Renal cortex interstitium (tissue), 11 donors: ENCODE data around the gene MGAT5B. TPM values are rescaled to one million over a fixed set of nuclear protein-coding genes. Genes with fewer than 3 reads are reported as not detected.
A peak's percentile ranks its signal among the peaks of the same experiment; 100 is the strongest.

Source experiments
- DNase-seq, 11 donors: peaks; one replicate each; pipeline ENCODE4 v3.0.0-alpha.2; 2013; ENCODE audit warnings: low read depth in 9 of 11, low spot score in 4 of 11; ENCODE audit errors: extremely low read depth in 1 of 11
- polyA plus RNA-seq, 3 donors: library from polyadenylated mRNA; unstranded; fragments of 120-200 nt; gene quantifications; one replicate each; pipeline ENCODE4 v1.2.1, GENCODE V29; 2013; ENCODE audit not compliant: insufficient read length in 3 of 3

MGAT5B gene
- polyA plus RNA-seq, 3 donors, result 1.5 to 2.4 (median 1.6) TPM

DNA sequence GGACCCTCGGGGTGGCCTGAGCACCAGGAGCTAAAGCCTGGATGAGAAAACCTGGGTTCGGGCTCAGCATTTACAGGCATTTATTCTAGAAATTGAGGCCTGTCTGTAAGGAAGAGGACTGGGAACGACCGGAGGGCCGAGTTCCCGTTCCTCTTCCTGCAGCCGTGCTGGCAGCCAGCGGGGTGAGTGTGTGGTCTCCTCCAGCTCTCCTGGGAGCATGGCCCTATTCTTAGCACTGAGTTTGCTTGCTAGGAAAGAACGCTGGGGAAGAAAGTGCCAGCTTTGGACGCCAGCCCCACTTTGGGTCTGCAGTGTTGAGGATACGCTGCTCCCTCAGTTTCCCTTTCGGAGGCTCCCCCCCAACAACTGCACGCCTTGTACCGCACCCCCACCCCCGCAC, 49.6 kb downstream of the MGAT5B start:
- no peak for DNase-seq

- no peak for DNase-seq
Measured at GRCh38 chr17:76918811-76919210, 50.6 kb downstream of the MGAT5B start.

DNA sequence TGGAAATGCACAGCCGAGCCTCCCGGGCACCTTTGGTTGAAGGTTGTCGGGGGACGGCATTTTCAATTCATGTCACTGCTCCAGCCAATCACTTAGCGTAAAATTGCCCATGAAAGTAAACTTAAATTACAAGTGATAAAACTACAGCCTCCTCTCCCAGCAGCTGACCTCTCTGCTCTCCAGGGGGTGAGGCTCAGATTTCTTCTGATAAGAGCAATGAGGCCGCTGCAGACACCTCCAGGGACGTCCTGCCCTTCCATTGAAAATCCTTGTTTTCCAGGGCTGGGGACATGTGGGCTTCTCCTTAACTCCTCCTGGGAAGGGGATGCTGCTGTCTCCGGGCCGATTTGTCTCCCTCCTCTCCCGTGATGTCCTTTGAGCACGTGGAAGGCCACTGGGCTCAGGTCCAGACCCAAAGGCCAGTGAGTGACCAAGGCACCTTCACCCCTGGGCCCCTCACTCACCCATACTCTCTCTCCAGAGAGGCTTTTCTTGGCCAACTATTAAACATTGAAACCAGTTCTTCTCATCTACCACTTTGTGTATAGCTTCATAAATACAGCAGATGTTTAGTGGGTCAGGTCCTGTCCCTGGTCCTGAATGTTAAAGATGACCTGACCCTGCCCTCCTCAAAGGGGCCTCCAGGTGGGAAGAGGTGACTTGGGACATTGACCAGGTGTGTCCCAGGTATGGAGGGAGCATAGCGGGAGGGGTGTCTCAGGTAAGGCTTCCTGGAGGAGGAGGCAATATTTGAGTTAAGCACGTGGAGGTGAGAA, 52.3 kb downstream of the MGAT5B start:
- no peak for DNase-seq

DNA sequence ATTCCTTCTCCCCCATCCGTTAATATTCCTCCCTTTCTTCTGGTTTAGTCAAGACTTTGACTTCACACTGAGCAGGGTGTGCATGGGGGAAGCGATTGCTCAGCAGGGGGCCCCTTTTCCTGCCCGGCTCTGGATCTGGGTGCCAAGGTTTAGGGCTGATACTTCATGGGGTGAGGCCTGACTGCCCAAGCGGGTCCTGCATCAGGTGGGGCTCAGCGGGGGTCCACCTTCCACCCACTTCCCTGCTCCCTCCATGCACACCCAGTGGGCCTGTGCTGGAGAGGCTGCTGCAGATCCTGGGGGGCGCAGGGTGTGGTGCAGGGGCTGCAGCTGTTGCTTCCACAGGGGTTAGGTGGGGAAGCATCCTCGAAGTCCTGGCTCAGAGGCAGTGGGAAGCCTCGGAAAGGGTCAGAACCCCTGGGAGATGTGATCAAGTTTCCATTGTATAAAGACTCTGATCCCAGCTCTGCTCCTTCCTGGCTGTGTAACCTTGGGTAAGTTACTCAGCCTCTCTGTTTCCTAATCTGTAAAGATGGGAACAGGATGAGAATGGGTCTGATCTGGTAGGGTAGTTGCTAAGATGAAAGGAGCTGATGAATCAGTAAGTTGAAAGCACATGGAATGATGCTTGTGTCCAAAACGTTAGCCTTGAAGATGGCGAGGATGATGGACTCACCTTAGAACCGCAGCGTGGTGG, 53.3 kb downstream of the MGAT5B start:
- no peak for DNase-seq

GRCh38 chr17:76922084-76922483, 53.9 kb downstream of the MGAT5B start:
- DNase-seq, result no peak

DNA sequence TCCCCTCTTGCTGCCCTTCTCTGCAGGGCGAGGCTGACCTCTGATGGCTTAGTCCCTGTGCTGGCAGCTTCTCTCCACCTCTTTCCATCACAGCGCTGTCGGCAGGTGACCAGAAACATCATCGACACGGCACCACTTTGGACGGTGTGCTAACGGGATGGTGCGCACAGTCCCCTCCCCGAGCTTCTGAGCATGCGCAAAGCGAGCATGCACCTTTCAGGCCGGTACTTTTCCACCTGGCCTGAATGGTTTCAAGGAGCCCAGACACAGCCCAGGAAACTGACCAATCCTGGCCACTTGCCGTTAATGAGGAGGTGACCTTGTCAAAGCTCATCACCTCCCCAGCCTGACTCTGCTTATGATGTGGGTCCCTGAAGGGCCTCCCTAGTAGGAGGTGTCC, 54.8 kb downstream of the MGAT5B start:
- DNase-seq, result no peak

GRCh38 chr17:76923491-76923890, 55.3 kb downstream of the MGAT5B start:
- DNase-seq, result no peak

DNA sequence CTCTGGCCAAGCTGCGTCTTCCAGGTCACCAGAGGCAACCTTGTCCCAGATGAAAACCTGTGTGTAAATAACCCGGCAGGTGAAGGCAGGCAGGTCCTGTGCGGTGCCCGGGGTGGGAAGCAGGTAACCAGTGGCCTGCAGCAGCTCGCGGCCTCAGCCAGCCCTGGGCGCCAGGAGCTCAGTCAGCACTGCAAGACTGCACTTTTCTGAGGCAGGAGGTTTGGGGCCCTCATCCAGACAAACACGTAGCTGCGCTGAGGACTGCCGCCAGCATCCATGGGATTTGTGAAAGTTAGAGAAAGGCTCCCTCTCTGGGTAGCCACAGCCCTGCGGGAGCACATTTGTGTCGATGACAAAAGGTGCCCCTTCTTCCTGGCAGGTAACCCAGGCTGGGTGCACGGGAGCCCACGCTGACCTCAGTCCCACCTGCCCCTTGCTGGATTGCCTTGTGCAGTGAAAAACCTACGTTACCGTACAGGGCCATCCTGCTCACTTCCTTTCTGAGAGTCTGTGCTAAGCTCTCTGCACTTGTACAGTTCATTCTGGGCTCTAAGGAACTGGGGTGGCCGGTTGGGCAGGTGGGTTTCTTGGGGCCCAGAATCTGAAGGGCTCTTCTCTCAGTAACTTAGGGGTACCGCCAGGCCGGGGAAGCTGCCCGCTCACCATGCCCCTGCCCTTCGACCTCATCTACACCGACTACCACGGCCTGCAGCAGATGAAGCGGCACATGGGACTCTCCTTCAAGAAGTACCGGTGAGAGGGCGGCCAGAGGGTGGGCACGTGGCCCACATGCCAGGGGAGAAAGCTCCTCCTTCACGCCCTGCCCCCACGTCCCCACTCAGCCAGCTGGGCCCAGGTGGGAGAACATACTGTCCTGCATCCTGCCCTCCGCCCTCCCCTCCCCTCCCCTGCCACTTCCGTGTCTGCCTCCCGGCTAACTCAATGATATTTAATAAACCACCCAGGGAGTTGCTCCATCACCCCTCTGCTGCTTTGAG, 56.4 kb downstream of the MGAT5B start:
- no peak for DNase-seq

DNA sequence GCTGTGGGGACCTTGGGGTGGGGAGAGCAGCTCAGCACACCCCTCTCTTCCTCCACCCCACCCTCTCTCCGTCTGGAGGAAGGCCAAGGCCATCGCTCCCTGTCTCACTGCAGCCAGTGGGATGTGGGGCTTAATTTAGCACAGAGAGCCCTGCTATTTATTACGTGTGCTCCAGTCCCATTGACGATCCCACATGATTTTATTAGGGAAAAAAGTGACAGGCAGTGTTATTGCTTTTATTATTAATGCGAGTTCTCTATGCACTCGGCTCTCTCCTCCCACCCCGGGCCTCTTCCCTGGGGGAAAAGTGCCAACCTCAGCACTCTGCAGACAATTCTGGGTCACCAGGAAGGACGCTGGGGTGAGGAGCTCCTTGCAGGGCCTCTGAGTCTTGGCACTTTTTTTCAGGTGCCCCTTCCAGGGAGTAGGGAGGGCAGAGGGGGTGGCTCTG, 57.3 kb downstream of the MGAT5B start:
- peak in 3 of 11 donors; percentile 24 to 32 (median 26) for DNase-seq

- DNase-seq, result no peak
Measured at GRCh38 chr17:76926237-76926866, 58.1 kb downstream of the MGAT5B start.

GRCh38 chr17:76927577-76927976, 59.4 kb downstream of the MGAT5B start:
- no peak for DNase-seq

GRCh38 chr17:76927982-76928381, 59.8 kb downstream of the MGAT5B start:
- no peak for DNase-seq

DNA sequence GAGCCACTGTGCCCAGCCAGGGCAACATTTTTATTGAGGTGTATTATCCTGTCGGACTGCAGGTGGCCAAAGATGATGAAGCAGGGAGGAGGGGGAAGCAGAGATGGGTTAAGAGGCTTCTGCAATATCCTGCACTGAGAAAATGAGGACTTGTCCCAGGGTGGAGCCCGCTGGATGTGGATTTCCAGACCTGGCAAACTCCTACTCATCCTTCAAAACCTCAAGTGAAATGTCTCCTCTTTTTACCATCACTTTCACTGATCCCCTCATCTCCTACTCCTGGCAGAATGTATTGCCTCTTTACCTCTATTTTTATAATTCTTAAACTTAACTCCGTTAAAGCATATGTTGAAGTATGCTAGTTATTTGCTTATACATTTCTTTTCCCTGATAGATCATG, 60.9 kb downstream of the MGAT5B start:
- DNase-seq, result no peak

GRCh38 chr17:76929601-76930000, 61.4 kb downstream of the MGAT5B start:
- DNase-seq, result no peak

DNA sequence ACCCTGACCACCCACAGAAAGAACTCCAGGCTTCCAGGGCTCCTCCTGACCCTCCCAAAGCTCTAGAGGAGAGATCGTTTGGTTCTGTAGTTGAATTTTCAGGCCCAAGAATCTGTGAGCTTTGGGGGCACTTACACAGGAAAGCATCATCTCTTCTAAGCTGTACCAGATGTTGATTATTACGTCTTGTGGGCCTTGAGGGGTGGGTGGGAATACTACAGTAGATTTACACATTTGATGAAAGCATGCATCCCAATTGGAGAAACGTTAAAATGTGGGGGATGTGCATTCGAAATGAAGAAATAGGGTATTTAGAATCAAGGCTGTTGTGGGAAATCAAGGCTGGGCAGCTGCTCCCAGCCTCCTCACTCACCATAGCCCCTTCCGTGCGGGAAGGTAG, 61.9 kb downstream of the MGAT5B start:
- DNase-seq, result no peak

DNA sequence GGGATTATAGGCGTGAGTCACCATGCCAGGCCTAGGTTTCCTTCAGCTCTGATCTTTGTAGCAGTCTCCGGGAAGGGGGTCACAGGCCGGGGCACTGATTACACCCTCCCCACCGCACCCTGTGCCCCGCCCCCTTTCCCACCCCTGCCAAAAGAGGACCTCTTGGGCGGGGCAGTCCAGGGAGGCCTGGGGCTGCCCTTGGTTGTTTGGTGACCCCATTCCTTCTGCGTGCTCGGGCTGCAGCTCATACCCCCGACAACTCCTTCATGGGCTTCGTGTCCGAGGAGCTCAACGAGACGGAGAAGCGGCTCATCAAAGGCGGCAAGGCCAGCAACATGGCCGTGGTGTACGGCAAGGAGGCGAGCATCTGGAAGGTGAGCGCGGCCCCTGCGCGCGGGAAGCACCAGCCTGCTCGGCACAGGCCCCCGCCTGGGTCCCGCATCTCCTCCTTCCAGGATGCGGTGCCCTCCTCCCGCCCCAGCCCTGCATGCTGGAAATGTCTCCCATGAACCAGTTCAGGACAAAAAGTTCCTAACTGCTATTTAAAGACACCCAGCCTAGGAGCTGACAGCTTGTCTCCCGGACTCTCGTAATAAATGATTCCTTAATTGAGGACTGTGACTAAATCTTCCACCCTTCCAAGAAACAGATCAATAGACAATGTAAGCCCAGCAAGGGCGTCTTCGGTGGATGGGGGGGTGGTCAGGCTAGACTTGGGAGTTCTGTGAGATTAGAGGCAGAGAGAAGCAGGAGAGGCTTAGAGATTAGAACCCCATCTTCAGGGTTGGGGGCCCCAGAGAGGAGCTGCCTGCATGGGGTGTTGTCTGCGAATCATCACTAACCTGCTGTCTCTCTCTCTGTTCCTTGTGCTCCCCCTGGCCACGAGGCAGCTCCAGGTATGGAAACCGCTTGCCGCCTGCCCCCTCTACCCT, 64.5 kb downstream of the MGAT5B start:
- no peak for DNase-seq

GRCh38 chr17:76934561-76935320, 66.5 kb downstream of the MGAT5B start:
- DNase-seq, result no peak
